Esophagus muscularis mucosa (tissue), 4 donors: Measurements from ENCODE around the gene CTDP1. TPM values are rescaled to one million over a fixed set of nuclear protein-coding genes. Genes with fewer than 3 reads are reported as not detected.

Experiments
- DNase-seq: peaks from one replicate; pipeline ENCODE4 v3.0.0-alpha.2; 2017; ENCODE audit errors: extremely low spot score
- H3K27ac ChIP-seq, 4 donors: fragments of 200-600 bp; sonication (generic); replicated peaks in 1 of 4; 1 replicate in 3 of 4; 2 replicates in 1 of 4; pipeline ENCODE4 v1.5.1; 2016 to 2019; ENCODE audit warnings: mild to moderate bottlenecking in 1 of 4
- H3K27me3 ChIP-seq, 4 donors: fragments of 200-600 bp; sonication (generic); one replicate each; pipeline versions ENCODE4 v1.5.1 to v1.6.0; 2016 to 2019
- H3K36me3 ChIP-seq, 4 donors: fragments of 200-600 bp; sonication (generic); one replicate each; pipeline ENCODE4 v1.5.1; 2016 to 2019
- H3K4me1 ChIP-seq, 4 donors: fragments of 200-600 bp; sonication (generic); one replicate each; pipeline ENCODE4 v1.5.1; 2016 to 2019
- H3K4me3 ChIP-seq, 4 donors: fragments of 200-600 bp; sonication (generic); 1 replicate in 2 of 4; 2 replicates in 2 of 4; pipeline ENCODE4 v1.5.1; 2016 to 2019; ENCODE audit warnings: mild to moderate bottlenecking in 4 of 4, moderate library complexity in 1 of 4
- H3K9me3 ChIP-seq, 4 donors: fragments of 200-600 bp; sonication (generic); 1 replicate in 3 of 4; 2 replicates in 1 of 4; pipeline ENCODE4 v1.5.1; 2016 to 2019
- EP300 ChIP-seq: sonication (generic); formaldehyde crosslinking; IDR thresholded peaks from one replicate; pipeline ENCODE4 v1.6.1; 2017; ENCODE audit warnings: antibody characterized with exemption
- POLR2A ChIP-seq: fragments of 450-650 bp; IDR thresholded peaks from one replicate; pipeline ENCODE4 v1.6.1; 2017; ENCODE audit warnings: antibody characterized with exemption, moderate library complexity, mild to moderate bottlenecking, low read depth
- POLR2AphosphoS5 ChIP-seq, 2 donors: sonication (generic); formaldehyde crosslinking; IDR thresholded peaks; one replicate each; pipeline ENCODE4 v1.6.1; 2017; ENCODE audit warnings: antibody characterized with exemption in 2 of 2
- WGBS: methylation state at CpG from one replicate; pipeline ENCODE4 v1.1.5; 2018; 5-methylcytosine and 5-hydroxymethylcytosine counted together
- intact Hi-C: fragments of 100-400 bp; cut with DNase I; formaldehyde crosslinking; loops from one replicate; pipeline ENCODE4 v1.15.1; 2023
- total RNA-seq, 4 donors: library from RNA; depleted of rRNA; stranded (reverse); fragments of >200 nt; gene quantifications; one replicate each; pipeline versions ENCODE4 v1.1.0 to v1.2.1, GENCODE V29; 2016
- TF ChIP-seq, protein P1 (sequence below), 3 experiments: fragments of 200-600 bp in 2 of 3; fragments of 450-650 bp in 1 of 3; sonication (generic) in 2 of 3; IDR thresholded peaks; one replicate each; pipeline ENCODE4 v1.5.1; 2017 to 2019; ENCODE audit warnings: antibody characterized with exemption in 3 of 3, mild to moderate bottlenecking in 2 of 3, moderate library complexity in 1 of 3

CTDP1 gene
- total RNA-seq, 4 donors from 2014 or later = 22.0 to 28.5 (median 24.5) TPM

DNA sequence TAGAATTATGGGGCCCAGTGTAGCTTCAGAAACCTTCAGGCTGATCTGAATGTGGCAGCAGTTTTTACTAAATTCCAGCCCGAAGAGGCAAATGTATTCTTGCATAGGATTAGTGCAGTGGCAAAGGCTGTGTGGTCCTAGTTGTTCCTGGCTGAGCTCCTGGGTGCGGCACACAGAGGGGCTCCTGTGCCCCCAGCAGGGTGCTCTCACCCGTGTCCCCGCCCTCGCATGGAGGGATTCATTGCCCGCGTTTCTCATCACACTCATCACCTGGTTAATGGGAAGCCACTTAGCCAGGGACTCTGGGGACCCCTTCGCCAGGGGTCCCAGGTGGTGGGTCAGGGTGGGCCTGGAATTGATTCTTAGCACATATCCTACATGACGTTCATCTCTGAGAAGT, 122.0 kb downstream of the CTDP1 start:
- H3K9me3 ChIP-seq = no peaks in the 10 kb centered on the region
- intact Hi-C loops = no loop called here
- H3K27ac ChIP-seq = no peak overlapping the region
- no peaks in the 10 kb centered on the region for H3K36me3 ChIP-seq
- no peak overlapping the region for H3K4me3 ChIP-seq
- peaks cover 17 to 28% (median 23%) of the 10 kb centered on the region in 4 donors for H3K4me1 ChIP-seq
- DNase-seq = no peak
- TF ChIP-seq EP300 = no peak
- TF ChIP-seq POLR2AphosphoS5 (IDR thresholded peaks at IDR 0.05) = no peak
- no peak for TF ChIP-seq POLR2A
- TF ChIP-seq, protein P1, sequence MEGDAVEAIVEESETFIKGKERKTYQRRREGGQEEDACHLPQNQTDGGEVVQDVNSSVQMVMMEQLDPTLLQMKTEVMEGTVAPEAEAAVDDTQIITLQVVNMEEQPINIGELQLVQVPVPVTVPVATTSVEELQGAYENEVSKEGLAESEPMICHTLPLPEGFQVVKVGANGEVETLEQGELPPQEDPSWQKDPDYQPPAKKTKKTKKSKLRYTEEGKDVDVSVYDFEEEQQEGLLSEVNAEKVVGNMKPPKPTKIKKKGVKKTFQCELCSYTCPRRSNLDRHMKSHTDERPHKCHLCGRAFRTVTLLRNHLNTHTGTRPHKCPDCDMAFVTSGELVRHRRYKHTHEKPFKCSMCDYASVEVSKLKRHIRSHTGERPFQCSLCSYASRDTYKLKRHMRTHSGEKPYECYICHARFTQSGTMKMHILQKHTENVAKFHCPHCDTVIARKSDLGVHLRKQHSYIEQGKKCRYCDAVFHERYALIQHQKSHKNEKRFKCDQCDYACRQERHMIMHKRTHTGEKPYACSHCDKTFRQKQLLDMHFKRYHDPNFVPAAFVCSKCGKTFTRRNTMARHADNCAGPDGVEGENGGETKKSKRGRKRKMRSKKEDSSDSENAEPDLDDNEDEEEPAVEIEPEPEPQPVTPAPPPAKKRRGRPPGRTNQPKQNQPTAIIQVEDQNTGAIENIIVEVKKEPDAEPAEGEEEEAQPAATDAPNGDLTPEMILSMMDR (IDR thresholded peaks at IDR 0.05) = no peak
- peaks cover 0 to 62% (median 33%) of the 10 kb centered on the region in 4 donors for H3K27me3 ChIP-seq
- WGBS = 88% methylated on average over 5 of the region's 9 CpGs

- TF ChIP-seq, protein P1 (IDR thresholded peaks at IDR 0.05) = no peak
- no peak for TF ChIP-seq POLR2A
- TF ChIP-seq EP300 = no peak
- no peak for TF ChIP-seq POLR2AphosphoS5 (IDR thresholded peaks at IDR 0.05)
- Histone ChIP-seq H3K27me3 (peaks cover 0 to 55% (median 32%) of the 10 kb centered on the region in 4 donors), H3K9me3 (no peaks in the 10 kb centered on the region), H3K4me1 (peaks cover 17 to 21% (median 21%) of the 10 kb centered on the region in 4 donors), H3K36me3 (no peaks in the 10 kb centered on the region), H3K27ac (no peak overlapping the region), H3K4me3 (no peak overlapping the region)
- no peak for DNase-seq
- intact Hi-C loops = no loop called here
- 94% methylated on average over 17 of the region's 18 CpGs for WGBS
Measured at GRCh38 chr18:79802298-79802697, 122.7 kb downstream of the CTDP1 start.

GRCh38 chr18:79803611-79804051, 124.0 kb downstream of the CTDP1 start:
- Histone ChIP-seq H3K27me3 (peaks cover 0 to 42% (median 19%) of the 10 kb centered on the region in 4 donors), H3K9me3 (no peaks in the 10 kb centered on the region), H3K36me3 (no peaks in the 10 kb centered on the region), H3K4me1 (peaks cover 5 to 8% (median 8%) of the 10 kb centered on the region in 4 donors), H3K27ac (no peak overlapping the region), H3K4me3 (no peak overlapping the region)
- intact Hi-C loops = no loop called here
- 90% methylated on average over 14 of the region's 14 CpGs for WGBS
- TF ChIP-seq, protein P1 (IDR thresholded peaks at IDR 0.05) = no peak
- TF ChIP-seq POLR2AphosphoS5 (IDR thresholded peaks at IDR 0.05) (no peak), POLR2A (no peak), EP300 (no peak)
- DNase-seq = no peak

Other genes with a start within 250 kb of the CTDP1 start
- gene KCNG2, start 118.1 kb downstream of the CTDP1 start, total RNA-seq = 1 to 10 TPM in 1 of 4 donors, not detected in 3; 1.7 TPM